Measurements from ENCODE around the gene NPIPB2. TPM values are rescaled to one million over a fixed set of nuclear protein-coding genes. Genes with fewer than 3 reads are reported as not detected.

NPIPB2 gene
- total and polyA plus RNA-seq, 2 of the 13 experiments (the other 11 are each of a cell fraction or from before 2014, with no cell fraction given), result 1.8 to 4.1 TPM

- WGBS (ENCODE audit: low lambda C conversion rate), result 95% methylated on average over 5 of the region's 5 CpGs
- no peak for DNase-seq (ENCODE audit: low spot score)
- Histone ChIP-seq H3K36me3 (replicated peaks in 1 of 2; ENCODE audit: control insufficient read depth in 1 of 2, insufficient read depth in 2 of 2, low read length in 2 of 2) (peaks cover 53 to 78% of the 10 kb centered on the region in 2 experiments), H3K9me3 (ENCODE audit: low read length) (no peaks in the 10 kb centered on the region), H3K27ac (ENCODE audit: extremely low read length, insufficient read depth, low read length) (no peak overlapping the region), H3K4me2 (ENCODE audit: low read depth, low read length) (no peak overlapping the region), H3K79me2 (ENCODE audit: insufficient read depth, low read length) (peaks cover 5% of the 10 kb centered on the region), H3K4me1 (ENCODE audit: insufficient read depth, low read length) (no peaks in the 10 kb centered on the region), H3K4me3 (replicated peaks in 1 of 3; ENCODE audit: insufficient read depth in 1 of 3, low read depth in 2 of 3, low read length in 3 of 3) (no peak overlapping the region), H3K9ac (ENCODE audit: insufficient read depth, low read depth, low read length) (no peak overlapping the region), H4K20me1 (ENCODE audit: insufficient read depth, low read length) (no peaks in the 10 kb centered on the region), H2AFZ (ENCODE audit: low read length) (no peak overlapping the region), H3K27me3 (ENCODE audit: control insufficient read depth in 1 of 2, insufficient read depth in 2 of 2, low read length in 2 of 2) (no peaks in the 10 kb centered on the region)
- no peak for FAIRE-seq
- BruUV-seq (replicated peaks), result TSS peak; percentile 40
- POLR2A ChIA-PET, result no interaction called here
- intact Hi-C loops (cut with micrococcal nuclease; ENCODE audit: unreplicated experiment), result no loop called here
- ATAC-seq, result no peak
- in situ Hi-C loops (cut with HindIII; ENCODE audit: extremely low pct_ligation_motif_present, low pct_unique_long_range_greater_than_20kb), result no loop called here
- TF ChIP-seq ARID4A (CRISPR knock-in tag; IDR thresholded peaks at IDR 0.05; ENCODE audit: borderline replicate concordance) (no peak), MAFF (IDR thresholded peaks at IDR 0.05; ENCODE audit: low read depth, low read length) (peak; percentile 68), MAFK (conservative IDR thresholded peaks at IDR 0.05 in 1 of 2, IDR thresholded peaks at IDR 0.05 in 1 of 2; ENCODE audit: low read length in 2 of 2) (peak; percentile 62 to 79), ZNF782 (CRISPR knock-in tag; IDR thresholded peaks at IDR 0.05; ENCODE audit: borderline replicate concordance) (no peak), THYN1 (CRISPR knock-in tag; IDR thresholded peaks at IDR 0.05; ENCODE audit: borderline replicate concordance, low read depth) (no peak)
- CTCF ChIA-PET (ENCODE audit: low intra/inter-chr PET ratio, low total read pairs), result no interaction called here
Observed at GRCh38 chr16:11890231-11890965, 51.4 kb downstream of the NPIPB2 start.
